GM19351 (cell line): ENCODE data around the gene PPP4R3B.

Source experiments
- ATAC-seq: cut with Tn5 transposase; IDR thresholded peaks from one replicate; pipeline ENCODE4 v1.9.1; 2021; ENCODE audit warnings: mild to moderate bottlenecking, moderate library complexity; ENCODE audit not compliant: unreplicated experiment

Gene PPP4R3B

DNA sequence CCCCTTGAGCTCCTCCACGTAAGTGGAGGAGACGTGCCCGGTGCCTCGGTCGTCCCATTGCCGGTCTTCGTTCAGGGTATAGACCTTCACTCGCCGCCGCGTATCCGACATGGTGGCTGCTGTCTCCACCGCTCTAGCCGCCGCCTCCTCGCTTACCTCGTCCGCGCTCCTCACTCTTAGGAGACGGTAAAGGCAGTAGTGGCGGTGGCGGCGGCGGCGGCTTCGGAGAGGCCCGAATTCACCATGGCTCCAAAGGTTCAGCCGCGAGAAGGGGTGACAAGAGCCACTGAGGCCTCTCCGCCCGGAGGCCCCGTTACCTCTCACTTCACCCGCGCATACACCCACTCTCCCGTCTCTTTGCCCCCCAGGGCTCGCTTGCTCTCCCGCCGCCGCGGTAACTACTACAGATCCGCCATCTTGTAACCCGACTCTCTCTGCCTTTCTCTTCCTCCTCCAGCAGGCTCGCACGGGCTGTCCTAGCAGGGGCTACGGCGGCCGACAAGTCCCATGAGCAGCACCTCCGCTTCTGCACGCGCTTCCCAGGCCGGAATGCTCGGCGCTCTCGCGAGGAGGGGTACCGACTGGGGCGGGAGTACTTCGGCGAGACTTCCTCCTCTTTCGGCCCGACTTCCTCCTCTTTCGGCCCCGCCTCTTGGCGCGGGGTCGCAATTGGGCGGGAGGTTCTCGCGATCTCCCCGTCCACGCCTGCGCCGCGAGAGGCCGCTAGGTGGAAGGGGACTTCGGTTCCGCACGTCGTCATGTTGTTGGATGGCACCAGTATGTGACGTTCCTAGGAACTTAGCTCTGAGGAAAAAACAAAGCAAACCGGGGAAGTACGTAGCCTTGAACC, at the start of gene PPP4R3B:
Gene PPP4R3B, minus strand, starts transcription at position 448 of the 850 bp plus-strand sequence. Its CDS starts 337 bp downstream, at position 111.
- peak; percentile 74 for ATAC-seq

DNA sequence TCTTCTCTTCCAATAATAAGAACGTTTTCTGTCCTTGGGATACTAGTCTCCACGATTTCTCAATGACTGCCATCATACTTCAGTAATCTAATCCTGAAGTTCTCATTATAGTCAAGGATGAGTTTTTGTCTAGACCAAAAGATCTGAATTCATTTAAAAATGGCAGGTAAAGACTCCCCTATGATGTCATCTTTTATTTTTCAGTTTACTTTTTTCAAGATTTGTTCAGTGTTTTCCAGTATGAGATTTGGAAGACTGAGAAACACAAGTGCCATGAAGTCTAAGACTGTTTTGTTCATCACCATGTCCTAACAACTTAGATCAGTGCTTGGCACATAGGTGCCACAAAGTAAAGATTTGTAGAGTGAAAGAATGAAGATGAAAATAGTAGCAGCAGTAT, 35.8 kb upstream of the PPP4R3B start:
- no peak for ATAC-seq

DNA sequence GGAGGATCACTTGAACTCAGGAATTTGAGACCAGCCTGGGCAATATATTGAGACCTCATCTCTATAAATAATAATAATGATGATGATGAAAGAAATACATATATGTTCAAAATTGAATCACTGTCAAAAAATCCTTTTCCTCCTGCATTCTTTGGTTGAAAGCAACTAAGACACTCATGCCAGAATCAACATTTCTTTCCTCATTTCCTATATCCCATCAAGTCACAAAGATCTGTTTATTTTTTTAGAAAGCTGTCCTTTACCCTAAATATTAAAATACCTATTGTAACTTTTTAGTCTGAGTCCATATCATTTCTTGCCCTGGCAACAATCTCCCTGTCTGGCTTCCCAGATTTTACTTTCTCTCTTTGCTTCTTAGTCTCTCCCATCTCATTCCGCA, 31.8 kb upstream of the PPP4R3B start:
- ATAC-seq = no peak

DNA sequence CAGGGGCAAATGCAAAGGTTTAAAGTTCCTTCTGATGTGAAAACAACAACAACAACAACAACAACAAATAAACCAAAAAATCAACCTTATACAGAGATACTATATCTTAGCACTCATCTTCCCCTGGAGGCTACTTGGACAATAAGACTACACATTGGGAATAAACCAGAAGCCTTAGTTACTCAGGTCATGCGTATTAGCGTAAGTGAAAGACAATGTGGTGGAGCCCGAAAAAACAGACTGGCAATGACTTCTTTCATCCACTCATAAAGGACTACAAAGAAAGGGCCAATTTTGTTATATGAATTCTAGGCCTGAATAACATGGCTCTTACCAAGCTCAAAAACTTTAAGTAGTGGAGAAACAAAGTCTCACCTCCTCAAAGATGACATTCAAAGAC, 19.4 kb upstream of the PPP4R3B start:
- ATAC-seq = no peak

DNA sequence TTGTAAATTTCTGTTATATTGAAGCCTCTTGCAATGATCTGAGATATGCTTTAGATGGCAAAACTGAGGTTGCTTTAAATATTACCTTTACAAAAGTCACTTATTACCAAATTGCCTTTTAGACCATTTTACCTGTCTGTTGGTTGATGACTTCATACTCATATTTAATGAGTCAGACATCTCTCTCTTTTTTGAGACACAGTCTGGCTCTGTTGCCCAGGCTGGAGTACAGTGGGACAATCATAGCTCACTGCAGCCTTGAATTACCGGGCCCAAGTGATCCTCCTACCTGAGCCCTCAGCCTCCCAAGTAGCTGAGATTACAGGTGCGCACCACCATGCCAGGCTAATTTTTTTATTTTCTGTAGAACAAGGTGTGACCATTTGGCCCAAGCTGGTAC, 11.5 kb upstream of the PPP4R3B start:
- no peak for ATAC-seq

DNA sequence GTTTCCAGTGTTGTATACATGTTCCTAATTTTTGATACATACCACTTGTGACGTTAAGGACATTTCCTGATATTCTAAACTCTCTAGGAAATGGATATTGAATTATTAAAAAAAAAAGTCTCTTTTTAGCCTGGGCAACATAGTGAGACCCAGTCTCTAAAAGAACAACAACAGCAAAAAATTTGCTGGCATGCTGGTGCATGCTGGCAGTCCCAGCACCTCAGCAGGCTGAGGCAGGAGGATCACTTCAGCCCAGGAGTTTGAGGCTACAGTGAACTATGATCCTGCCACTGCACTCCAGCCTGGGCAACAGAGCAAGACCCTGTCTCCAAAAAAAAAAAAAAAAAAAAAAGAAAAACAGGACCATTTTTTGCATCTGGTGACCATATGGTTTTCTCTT, 10.5 kb upstream of the PPP4R3B start:
- ATAC-seq = no peak

DNA sequence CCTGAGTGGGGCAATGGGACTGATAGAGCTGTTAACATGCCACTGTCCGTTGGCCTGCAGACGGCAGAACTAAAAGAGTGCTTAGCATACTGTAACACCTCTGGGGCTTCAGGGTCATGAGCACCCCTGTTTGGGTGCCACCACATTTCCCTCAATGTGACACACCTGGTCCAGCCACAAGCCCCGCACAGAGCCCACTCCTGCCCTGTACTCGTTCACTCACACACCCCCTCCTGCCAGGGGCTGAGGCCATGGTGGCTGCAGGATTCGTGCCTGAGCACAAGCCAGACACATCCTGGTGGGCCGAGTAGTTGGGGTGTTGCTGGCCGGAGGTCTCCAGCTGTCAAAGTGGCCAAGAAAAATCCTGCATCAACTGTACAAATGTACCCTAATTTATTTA, 4.4 kb upstream of the PPP4R3B start:
- no peak for ATAC-seq

DNA sequence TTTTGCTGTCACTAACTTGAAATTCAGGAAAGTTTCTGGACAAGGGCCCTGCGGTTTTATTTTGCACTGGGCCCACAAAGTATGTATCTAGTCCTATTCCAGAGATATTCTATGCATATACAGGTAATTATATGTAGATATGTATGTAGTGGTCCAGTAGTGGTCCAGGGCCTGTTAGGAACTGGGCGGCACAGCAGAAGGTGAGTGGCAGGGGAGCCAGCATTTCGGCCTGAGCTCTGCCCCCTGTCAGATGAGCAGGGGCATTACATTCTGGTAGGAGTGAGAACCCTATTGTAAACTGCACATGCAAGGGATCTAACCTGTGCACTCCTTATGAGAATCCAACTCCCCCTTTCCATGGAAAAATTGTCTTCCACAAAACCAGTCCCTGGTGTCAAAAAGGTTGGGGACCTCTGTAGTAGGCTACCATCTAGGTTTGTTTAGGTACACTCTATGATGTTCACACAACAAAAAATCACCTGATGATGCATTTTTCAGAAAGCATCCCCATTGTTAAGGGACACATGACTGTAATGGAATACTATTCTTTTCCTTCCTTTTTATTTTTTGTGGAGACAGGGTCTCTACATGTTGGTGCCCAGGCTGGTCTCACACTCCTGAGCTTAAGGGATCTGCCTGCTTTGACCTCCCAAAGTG, 2.8 kb upstream of the PPP4R3B start:
- ATAC-seq = peak; percentile 27

DNA sequence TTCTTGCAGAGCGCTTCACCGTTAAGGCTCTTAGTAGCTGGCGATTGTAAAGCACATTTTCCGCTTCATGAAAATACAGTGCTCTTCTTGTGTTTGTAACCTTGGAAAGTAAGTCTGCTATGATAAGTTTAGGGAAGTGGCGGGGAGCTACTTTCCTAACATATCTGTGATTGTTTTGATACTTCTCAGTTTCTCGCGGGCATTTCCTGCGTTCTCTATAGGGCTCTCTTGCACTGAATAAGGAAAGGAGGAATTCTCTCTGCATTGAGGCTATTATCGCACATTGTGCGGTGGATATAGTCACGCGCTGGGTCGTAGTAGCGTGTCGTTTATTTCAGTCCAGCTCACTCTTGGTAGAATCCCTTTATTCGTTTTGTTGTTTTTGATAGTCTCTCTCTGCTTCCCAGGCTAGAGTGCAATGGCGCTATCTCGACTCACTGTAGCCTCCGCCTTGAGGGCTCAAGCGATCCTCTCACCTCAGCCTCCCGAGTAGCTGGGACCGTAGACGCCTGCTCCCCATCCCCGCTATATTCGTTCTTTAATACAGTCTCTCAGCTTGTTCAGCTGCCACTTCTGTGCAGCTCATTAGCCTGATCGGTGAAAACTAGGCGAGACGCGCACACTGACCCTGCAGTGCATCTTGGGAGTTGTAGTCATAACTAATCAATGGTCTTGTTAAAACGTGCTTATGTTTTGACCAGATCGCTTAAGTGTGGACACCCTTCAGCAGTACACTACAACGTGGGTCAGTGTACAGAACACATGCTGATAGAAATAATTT, 1.0 kb upstream of the PPP4R3B start:
- peak; percentile 40 for ATAC-seq

DNA sequence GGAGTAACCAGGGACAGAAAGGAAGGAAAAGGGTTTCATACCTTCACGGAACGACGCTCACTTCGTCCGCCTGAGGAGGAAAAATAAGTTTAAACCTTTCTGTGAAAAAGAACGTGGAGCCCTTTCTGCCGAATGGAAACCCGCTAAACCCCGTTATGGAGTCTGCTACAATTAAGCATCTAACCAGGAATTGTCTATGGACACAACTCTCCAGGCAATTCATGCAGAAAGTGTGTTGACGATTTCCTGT, 528 bp upstream of the PPP4R3B start:
- ATAC-seq = no peak

DNA sequence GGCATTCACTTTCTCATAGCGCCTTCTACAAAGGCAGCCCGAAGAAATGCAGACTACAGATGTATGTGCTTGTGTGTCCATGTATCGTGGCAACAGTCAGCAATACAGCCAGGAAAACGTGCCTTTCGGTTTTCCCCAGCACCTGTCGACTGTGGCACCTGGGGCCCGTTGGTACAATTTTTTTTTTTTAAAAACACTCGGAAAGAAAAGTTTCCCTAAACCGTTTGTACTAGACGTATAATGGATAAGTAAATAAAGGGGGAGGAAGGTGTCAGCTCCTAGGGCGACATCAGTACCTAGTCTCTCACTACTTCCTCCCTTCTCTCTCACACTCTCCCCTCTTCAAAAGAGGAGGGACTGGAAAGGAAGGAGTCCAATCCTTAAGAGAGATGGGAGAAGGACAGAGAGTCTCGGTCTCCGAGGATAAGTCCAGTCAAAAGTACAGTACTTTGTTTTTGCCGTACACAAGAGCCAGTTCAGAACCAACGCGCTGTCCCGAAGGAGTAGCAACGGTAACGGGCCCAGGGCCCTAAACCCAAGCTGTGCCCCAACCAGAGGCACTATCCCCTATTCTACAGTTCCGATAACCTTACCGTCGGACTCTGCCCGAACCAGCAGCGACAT, 759 bp downstream of the PPP4R3B start:
- peak; percentile 16 for ATAC-seq

DNA sequence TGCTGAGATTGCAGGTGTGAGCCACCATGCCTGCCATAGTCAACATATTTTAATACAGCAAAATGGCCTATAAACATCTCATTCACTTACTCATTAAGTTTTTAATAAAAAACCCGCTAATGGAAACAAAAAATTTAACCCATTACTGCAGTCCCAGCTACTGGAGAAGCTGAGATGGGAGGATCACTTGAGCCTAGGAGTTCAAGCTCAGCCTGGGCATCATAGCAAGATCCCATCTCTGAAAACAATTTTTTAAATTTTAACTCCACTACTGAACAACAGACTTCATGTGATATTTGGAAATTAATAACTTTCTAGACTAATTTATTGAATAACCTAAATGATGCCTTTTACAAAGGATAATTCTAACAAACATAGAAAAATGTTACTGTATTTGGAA, 5.4 kb downstream of the PPP4R3B start:
- no peak for ATAC-seq

DNA sequence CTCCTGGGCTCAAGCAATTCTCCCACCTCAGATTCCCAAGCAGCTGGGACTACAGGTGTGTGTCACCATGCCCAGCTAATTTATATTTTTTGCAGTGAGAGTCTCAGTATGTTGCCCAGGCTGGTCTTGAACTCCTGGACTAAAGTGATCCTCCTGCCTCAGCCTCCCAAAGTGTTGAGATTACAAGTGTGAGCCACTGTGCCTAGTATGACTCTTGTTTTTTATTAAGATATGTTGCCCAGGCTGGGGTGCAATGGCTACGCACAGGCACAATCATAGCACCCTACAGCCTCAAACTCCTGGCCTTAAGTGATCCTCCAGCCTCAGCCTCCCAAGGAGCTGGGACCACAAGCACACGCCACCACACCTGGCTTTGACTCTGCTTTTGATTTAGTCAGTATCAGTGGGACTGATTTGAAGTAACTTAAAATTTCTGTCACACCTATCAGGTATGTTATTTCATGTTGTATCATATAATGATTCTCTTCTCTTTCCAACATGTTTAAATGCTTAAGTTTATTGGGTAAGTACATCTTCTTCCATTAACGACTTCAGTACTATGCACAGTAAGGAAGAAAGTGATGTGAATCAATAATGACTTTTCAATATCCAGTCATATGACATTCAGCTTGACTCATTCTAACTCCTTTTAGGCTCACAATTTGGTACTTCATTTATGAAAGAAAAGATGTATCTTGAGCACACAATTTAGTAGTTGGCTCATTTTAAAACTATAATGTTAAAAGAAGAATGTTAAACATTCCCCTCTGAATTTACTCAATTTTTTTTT, 6.3 kb downstream of the PPP4R3B start:
- ATAC-seq = no peak

DNA sequence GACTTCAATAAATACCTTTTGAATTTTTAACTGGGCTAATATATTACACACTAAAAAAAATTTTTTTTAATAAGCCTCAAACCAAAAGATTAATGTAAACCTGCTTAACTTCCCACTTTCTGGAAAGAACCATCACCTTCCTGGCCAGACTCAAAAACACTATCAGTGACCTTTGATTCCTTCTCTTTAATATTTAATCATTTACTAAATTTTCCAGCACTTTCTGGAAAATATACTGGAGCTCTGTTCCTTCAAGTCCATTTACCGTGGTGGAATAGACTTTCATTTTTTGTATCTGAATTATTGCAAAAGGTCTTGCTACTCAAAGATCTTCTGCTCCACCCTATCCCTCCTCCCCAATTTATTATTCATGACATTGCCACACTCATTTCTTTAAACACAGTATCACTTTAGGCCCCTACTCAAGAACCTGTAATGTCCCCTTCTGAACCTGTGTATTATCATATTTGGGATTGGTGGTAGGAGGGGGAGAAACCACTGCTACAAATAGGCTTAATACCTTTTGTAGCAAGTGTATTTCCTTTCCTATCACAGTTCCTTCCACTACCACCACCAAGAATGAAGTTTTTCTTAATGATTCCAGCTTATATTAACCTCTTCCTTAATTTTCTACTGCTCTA, 7.4 kb downstream of the PPP4R3B start:
- no peak for ATAC-seq

DNA sequence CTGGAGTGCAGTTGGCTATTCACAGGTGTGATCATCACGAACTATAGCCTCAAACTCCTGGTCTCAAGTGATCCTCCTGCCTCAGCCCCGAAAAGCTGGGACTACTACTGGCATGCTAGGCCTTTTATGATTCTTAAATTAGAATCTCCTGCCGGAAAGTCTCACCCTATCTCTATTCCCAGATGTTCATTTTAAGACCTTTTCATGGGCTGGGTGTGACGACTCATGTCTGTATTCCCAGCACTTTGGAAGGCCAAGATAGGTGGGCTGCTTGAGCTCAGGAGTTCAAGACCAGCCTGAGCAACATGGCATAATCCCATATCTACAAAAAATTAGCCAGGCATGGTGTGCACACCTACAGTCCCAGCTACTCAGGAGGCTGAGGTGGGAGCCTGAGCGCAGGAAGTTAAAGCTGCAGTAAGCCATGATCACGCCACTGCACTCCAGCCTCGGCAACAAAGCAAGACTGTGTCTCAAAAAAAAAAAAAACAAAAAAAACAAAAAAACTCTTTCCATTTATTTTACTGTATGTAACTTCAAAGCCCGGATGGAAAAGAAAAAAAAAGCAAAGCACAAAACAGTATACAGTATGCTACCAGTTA, 8.1 kb downstream of the PPP4R3B start:
- ATAC-seq = no peak

DNA sequence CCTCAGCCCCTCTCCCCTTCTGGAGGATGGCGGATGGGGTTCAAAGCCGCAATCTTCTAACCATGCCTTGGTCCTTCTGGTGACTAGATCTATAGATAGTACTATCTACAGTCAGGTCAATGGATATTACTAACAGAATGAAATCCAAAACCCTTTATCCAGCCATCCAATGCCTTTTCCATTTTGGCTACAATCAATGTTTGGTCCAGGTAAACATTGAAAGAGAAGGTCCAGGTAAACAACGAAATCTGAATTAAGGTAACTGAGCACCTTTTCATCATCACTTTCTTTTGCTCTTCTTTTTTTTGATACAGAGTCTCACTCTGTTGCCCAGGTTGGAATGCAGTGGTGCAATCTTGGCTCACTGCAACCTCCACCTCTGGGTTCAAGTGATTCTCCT, 9.7 kb downstream of the PPP4R3B start:
- no peak for ATAC-seq

DNA sequence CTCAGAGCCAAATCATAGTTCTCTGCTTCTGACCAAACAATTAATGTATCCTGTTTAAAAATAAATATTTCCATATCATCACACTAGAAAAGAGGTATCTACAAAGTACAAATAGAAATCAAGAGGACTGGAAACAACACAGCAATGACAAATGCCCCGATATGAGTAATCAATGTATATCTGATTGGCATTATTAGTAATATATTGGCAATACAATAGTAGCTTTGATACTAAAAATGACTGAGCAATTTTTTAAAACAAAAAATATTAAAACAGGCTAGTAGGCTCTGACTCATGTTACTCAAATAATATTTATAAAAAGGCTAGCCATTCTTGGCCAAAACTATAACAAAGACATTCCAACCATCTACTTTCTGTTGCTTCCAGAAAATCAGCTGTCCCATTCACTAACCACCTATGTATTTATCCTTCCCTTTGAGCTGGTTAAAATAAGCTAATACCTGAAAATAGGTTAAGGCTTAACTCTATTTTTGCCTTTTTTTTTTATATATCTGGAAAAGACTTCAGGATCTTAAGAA, 13.3 kb downstream of the PPP4R3B start:
- ATAC-seq = no peak

DNA sequence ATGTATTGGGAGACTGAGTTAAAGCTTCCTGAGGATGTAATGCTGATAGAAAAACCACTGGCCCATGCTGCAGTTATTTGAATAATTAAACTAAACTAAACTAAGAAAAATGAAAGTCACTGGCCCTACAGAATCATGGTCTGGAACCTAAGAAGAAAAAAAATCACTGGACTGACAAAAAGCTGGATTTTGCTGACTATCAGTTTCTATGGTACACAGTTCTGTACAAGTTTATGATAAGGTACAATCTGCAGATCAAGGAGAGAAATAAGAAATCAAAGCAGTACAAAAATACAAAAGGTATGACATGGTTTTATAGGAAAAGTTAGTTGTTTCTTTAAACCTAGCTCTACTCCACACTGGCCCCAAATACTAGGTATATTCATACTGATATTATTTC, 15.6 kb downstream of the PPP4R3B start:
- no peak for ATAC-seq

DNA sequence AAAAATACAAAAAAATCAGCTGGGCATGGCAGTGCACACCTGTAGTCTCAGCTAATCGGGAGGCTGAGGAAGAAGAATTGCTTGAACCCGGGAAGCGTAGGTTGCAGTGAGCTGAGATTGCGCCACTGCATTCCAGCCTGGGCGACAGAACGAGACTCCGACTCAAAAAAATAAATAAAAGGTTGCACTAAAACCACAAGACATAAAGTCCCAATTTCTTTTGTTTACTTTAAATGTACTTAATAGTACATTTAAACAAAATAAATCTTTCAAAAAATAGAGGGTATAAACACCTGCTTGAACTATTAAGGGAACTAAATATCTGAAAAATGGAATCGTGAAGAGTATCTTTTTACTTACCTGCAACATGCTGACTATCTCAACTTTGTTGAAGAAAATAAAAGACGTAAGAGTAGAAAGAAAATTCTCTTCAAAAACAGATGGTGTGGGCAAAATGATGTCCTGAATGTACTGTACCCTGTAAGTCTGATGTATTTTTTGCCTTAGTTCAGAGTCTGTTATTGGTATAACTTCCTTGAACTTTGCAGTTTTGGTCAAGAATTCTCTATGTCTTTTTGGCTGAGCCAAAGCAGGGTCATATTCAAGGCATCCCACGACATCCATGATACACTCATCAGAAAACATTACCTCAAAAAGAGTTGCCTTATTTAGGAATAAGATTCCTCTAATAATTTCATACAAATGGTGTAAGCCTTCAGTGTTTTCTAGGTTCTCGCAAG, 19.2 kb downstream of the PPP4R3B start:
- ATAC-seq = no peak
